Gastrocnemius medialis (tissue), 4 donors: ENCODE data around the gene CTU2. TPM values are rescaled to one million over a fixed set of nuclear protein-coding genes. Genes with fewer than 3 reads are reported as not detected.

Experiments
- ATAC-seq, 2 donors: fragments of 150-250 bp; one replicate each; pipeline ENCODE4 v1.9.1; 2016
- DNase-seq, 2 donors: peaks; one replicate each; pipeline ENCODE4 v3.0.0-alpha.2; 2019
- H3K27ac ChIP-seq, 4 donors: fragments of 200-600 bp; sonication (generic); 1 replicate in 1 of 4; 2 replicates in 3 of 4; pipeline ENCODE4 v1.5.1; 2016 to 2018; ENCODE audit warnings: mild to moderate bottlenecking in 2 of 4, moderate library complexity in 1 of 4
- H3K27me3 ChIP-seq, 3 donors: fragments of 200-600 bp; sonication (generic) in 2 of 3; 1 replicate in 1 of 3; 2 replicates in 2 of 3; pipeline versions ENCODE4 v1.5.1 to v1.6.0; 2016 to 2019; ENCODE audit warnings: mild to moderate bottlenecking in 1 of 3, moderate library complexity in 1 of 3
- H3K36me3 ChIP-seq, 2 donors: fragments of 200-600 bp; sonication (generic) in 1 of 2; one replicate each; pipeline ENCODE4 v1.5.1; 2017 to 2018
- H3K4me1 ChIP-seq, 2 donors: fragments of 200-600 bp; sonication (generic) in 1 of 2; one replicate each; pipeline ENCODE4 v1.5.1; 2016 to 2017; ENCODE audit warnings: mild to moderate bottlenecking in 2 of 2
- H3K4me3 ChIP-seq, 4 donors: fragments of 200-600 bp; sonication (generic) in 3 of 4; 1 replicate in 1 of 4; 2 replicates in 3 of 4; pipeline ENCODE4 v1.5.1; 2016 to 2019; ENCODE audit warnings: mild to moderate bottlenecking in 2 of 4
- H3K9me3 ChIP-seq, 3 donors: fragments of 200-600 bp; sonication (generic) in 2 of 3; 1 replicate in 1 of 3; 2 replicates in 2 of 3; pipeline ENCODE4 v1.5.1; 2016 to 2019
- POLR2A ChIP-seq, 2 donors: fragments of 450-650 bp; IDR thresholded peaks; one replicate each; pipeline ENCODE4 v1.6.1; 2017; ENCODE audit warnings: antibody characterized with exemption in 2 of 2, mild to moderate bottlenecking in 2 of 2, moderate library complexity in 2 of 2
- in situ Hi-C, 4 donors: fragments of 200-750 bp; cut with MboI; loops; one replicate each; pipeline versions ENCODE4 v1.15.0 to v1.8.0; 2017; ENCODE audit warnings: low sequenced_read_pairs in 4 of 4
- intact Hi-C: fragments of 100-400 bp; cut with DNase I; formaldehyde crosslinking; loops from one replicate; pipeline ENCODE4 v1.15.1; 2023; ENCODE audit warnings: low total_unique reads
- total RNA-seq, 4 donors: library from RNA; depleted of rRNA; stranded (reverse); fragments of >200 nt; gene quantifications; one replicate each; pipeline versions ENCODE4 v1.1.0 to v1.2.3, GENCODE V29; 2016
- TF ChIP-seq, protein P1 (sequence below), 5 experiments: fragments of 450-650 bp in 3 of 5; fragments of 200-600 bp in 2 of 5; sonication (generic) in 2 of 5; IDR thresholded peaks in 4 of 5; conservative IDR thresholded peaks in 1 of 5; 1 replicate in 4 of 5; 2 replicates in 1 of 5; pipeline ENCODE4 v1.5.1; 2016 to 2019; ENCODE audit warnings: antibody characterized with exemption in 5 of 5, mild to moderate bottlenecking in 3 of 5, moderate library complexity in 3 of 5

Gene CTU2
- total RNA-seq, 4 donors from 2014 or later = 11.1 to 17.7 (median 14.1) TPM

DNA sequence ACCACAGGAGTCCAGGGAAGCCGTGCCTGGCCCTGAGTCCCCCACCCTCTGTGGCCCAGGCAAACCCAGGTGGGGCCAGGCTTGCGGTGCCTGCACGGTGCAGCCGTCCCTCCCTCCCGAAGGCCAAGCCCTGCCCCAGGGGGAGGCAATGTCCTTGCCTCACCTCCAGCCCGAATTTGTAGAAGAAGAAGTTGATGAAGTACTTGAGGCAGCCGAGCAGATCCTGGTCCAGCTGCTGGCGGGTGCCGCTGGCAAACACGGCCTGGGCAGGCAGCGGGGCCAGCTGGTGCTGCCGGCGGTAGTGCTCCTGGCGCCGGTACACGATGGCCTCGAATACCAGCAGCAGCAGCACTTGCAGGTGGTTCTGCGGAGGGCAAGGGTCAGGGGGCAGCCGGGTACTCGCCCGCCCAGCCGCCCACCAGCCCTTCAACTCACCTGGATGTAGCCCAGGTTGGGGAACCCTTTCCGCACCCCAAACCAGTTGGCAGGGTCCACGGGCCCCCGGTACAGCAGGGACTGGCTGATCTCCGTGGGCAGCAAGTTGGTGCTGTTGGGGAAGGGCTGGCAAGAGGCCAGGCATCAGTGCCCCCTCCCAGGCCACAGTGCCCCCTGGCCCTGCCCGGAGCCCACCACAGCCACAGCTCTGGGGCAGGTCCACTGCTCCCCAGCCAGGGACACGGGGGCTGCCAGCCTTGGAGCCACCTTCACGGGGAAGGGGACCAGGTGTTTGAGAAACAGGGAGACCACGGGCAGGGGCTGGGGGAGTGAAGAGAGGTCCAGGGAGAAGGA lies 26.1 kb downstream of the CTU2 start:
- no peak overlapping the region for H3K27ac ChIP-seq
- no peak for TF ChIP-seq POLR2A (IDR thresholded peaks at IDR 0.05)
- TF ChIP-seq, protein P1, sequence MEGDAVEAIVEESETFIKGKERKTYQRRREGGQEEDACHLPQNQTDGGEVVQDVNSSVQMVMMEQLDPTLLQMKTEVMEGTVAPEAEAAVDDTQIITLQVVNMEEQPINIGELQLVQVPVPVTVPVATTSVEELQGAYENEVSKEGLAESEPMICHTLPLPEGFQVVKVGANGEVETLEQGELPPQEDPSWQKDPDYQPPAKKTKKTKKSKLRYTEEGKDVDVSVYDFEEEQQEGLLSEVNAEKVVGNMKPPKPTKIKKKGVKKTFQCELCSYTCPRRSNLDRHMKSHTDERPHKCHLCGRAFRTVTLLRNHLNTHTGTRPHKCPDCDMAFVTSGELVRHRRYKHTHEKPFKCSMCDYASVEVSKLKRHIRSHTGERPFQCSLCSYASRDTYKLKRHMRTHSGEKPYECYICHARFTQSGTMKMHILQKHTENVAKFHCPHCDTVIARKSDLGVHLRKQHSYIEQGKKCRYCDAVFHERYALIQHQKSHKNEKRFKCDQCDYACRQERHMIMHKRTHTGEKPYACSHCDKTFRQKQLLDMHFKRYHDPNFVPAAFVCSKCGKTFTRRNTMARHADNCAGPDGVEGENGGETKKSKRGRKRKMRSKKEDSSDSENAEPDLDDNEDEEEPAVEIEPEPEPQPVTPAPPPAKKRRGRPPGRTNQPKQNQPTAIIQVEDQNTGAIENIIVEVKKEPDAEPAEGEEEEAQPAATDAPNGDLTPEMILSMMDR (IDR thresholded peaks at IDR 0.05 in 4 of 5, conservative IDR thresholded peaks at IDR 0.05 in 1 of 5) = no peak
- H3K27me3 ChIP-seq = no peaks in the 10 kb centered on the region
- no peak overlapping the region for H3K4me3 ChIP-seq
- H3K4me1 ChIP-seq = peaks cover 0 to under 1% of the 10 kb centered on the region in 2 donors
- intact Hi-C loops (no loop called here), in situ Hi-C loops (loop anchor here in 2 of 4 donors (25.0 kb wide), 1 partner anchor 480 kb away; the partner anchor contains the start of genes SLC22A31 (in 2 of the 2) and ZNF778 (in 2 of the 2))
- H3K9me3 ChIP-seq = no peaks in the 10 kb centered on the region
- H3K36me3 ChIP-seq = no peaks in the 10 kb centered on the region
- ATAC-seq (no peak), DNase-seq (no peak)

DNA sequence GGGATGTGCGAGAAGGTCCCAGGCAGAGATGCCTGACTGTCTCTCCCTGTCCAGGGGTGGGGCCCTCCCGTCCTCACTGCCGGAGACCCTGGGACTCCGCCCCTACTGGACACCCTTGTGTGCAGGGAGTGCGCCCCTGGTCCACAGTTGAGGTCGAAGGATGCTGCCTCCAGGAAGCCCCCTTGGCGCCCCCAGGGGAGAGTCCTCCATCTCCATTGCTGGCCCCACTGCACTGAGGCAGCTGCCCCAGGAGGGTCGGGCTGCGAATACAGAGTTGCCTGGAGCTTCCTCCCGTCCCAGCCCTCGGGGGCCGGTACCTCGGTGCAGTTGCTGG lies 26.6 kb downstream of the CTU2 start:
- TF ChIP-seq POLR2A (IDR thresholded peaks at IDR 0.05) = no peak
- TF ChIP-seq, protein P1 (IDR thresholded peaks at IDR 0.05 in 4 of 5, conservative IDR thresholded peaks at IDR 0.05 in 1 of 5) = no peak
- intact Hi-C loops = no loop called here
- Histone ChIP-seq H3K9me3 (no peaks in the 10 kb centered on the region), H3K27ac (no peak overlapping the region), H3K27me3 (no peaks in the 10 kb centered on the region), H3K4me1 (peaks cover 0 to 6% of the 10 kb centered on the region in 2 donors), H3K36me3 (no peaks in the 10 kb centered on the region), H3K4me3 (no peak overlapping the region)
- in situ Hi-C loops = loop anchor here in 2 of 4 donors (25.0 kb wide), 1 partner anchor 479 kb away; the partner anchor contains the start of genes SLC22A31 (in 2 of the 2) and ZNF778 (in 2 of the 2)
- DNase-seq (no peak), ATAC-seq (no peak)

DNA sequence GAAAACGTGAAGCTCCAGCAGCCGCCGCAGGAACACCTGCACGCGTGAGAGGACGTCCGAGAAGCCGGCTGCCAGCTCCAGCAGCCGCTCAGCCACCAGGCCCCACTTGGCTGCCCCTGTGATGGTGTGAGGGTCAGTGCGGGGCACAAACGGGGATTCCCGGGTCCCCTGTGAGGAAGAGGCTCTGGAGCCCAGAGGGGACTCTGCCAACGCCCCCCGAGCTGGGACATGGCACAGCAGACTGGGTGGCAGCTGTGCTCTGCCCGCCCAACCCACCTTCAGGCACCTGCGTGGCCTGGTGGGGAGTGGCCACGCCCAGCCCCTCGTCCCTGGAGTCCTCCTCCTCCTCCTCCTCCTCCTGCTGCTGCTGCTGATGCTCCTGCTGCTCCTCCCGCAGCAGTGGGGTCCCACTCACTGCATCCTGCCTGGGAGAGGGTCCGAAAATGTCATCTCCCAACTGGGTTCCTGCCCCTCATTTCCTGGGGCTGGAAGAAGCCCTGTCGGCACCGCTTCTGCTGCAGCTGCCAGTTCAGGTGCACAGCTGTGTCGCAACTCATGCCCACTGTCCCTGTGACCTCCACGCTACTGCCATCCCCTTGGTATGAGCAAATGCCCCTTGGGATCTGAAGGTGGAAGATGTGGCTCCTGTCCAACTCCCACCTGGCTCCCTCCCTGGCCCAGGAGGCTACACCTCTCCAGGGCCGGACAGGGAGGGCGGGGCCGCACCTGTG lies 27.5 kb downstream of the CTU2 start:
- TF ChIP-seq POLR2A (IDR thresholded peaks at IDR 0.05) = no peak
- TF ChIP-seq, protein P1 (IDR thresholded peaks at IDR 0.05 in 4 of 5, conservative IDR thresholded peaks at IDR 0.05 in 1 of 5) = no peak
- intact Hi-C loops (no loop called here), in situ Hi-C loops (loop anchor here in 2 of 4 donors (25.0 kb wide), 1 partner anchor 479 kb away; the partner anchor contains the start of genes SLC22A31 (in 2 of the 2) and ZNF778 (in 2 of the 2))
- Histone ChIP-seq H3K27me3 (no peaks in the 10 kb centered on the region), H3K4me1 (peaks cover 0 to 7% of the 10 kb centered on the region in 2 donors), H3K27ac (no peak overlapping the region), H3K36me3 (no peaks in the 10 kb centered on the region), H3K9me3 (no peaks in the 10 kb centered on the region), H3K4me3 (no peak overlapping the region)
- no peak for DNase-seq
- no peak for ATAC-seq

DNA sequence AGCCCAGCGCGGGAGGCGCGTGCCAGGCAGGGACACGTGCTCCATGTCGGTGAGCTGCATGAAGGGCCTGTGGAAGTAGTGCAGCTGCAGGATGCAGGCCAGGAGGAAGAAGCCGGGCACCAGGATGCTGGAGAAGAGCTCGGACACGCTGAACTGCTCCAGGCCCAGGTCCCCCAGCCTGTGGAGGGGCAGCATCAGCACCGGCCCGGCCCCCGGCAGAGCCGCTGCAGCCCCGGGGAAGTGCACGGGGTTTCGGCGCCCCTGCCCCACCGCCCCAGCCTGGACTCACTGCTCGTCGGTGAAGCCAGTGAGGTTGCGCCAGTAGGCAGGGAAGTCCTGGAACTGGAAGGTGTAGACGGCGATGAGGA lies 28.0 kb downstream of the CTU2 start:
- peaks cover 0 to 7% of the 10 kb centered on the region in 2 donors for H3K4me1 ChIP-seq
- no peak overlapping the region for H3K4me3 ChIP-seq
- H3K27me3 ChIP-seq = no peaks in the 10 kb centered on the region
- no peak for DNase-seq
- ATAC-seq = no peak
- H3K9me3 ChIP-seq = no peaks in the 10 kb centered on the region
- TF ChIP-seq, protein P1 (IDR thresholded peaks at IDR 0.05 in 4 of 5, conservative IDR thresholded peaks at IDR 0.05 in 1 of 5) = no peak
- TF ChIP-seq POLR2A (IDR thresholded peaks at IDR 0.05) = no peak
- H3K36me3 ChIP-seq = no peaks in the 10 kb centered on the region
- in situ Hi-C loops = loop anchor here in 2 of 4 donors (25.0 kb wide), 1 partner anchor 478 kb away; the partner anchor contains the start of genes SLC22A31 (in 2 of the 2) and ZNF778 (in 2 of the 2)
- intact Hi-C loops = no loop called here
- no peak overlapping the region for H3K27ac ChIP-seq
